Measurements from ENCODE around the gene EDEM1.
"Not testable (repeated sequence)": the region's sequence is repeated elsewhere in the genome, so short reads cannot be mapped to it uniquely, and the experiment has no call there.

EDEM1 gene

GRCh38 chr3:5179036-5179435 lies 8.5 kb upstream of the EDEM1 start:
- not testable (repeated sequence) for DNase-seq (ENCODE audit: low read depth); H3K9ac ChIP-seq (ENCODE audit: low read length); H3K27me3 ChIP-seq (replicated peaks; ENCODE audit: control insufficient read depth, insufficient read depth, low read length); H3K9me3 ChIP-seq (ENCODE audit: control insufficient read depth, low read length); H3K4me1 ChIP-seq (ENCODE audit: control insufficient read depth, insufficient read depth, low read length); H3K4me3 ChIP-seq (ENCODE audit: low read length)
- peaks cover 76% of the 10 kb centered on the region for H3K36me3 ChIP-seq (ENCODE audit: control insufficient read depth, insufficient read depth, low read length, severe bottlenecking)

- Histone ChIP-seq H3K27me3 (replicated peaks; ENCODE audit: control insufficient read depth, insufficient read depth, low read length) (no peaks in the 10 kb centered on the region), H3K9me3 (ENCODE audit: control insufficient read depth, low read length) (no peaks in the 10 kb centered on the region), H3K9ac (ENCODE audit: low read length) (no peak overlapping the region), H3K4me3 (ENCODE audit: low read length) (no peak overlapping the region), H3K4me1 (ENCODE audit: control insufficient read depth, insufficient read depth, low read length) (peaks cover 13% of the 10 kb centered on the region), H3K36me3 (ENCODE audit: control insufficient read depth, insufficient read depth, low read length, severe bottlenecking) (peaks cover 53% of the 10 kb centered on the region)
- no peak for DNase-seq (ENCODE audit: low read depth)
These were observed 5.9 kb upstream of the EDEM1 start for GRCh38 chr3:5181469-5182141.

GRCh38 chr3:5183714-5184113 lies 3.8 kb upstream of the EDEM1 start:
- H3K9me3 ChIP-seq (ENCODE audit: control insufficient read depth, low read length) = not testable (repeated sequence)

GRCh38 chr3:5184499-5184898 lies 3.0 kb upstream of the EDEM1 start:
- H3K4me3 ChIP-seq (ENCODE audit: low read length) = no peak overlapping the region
- H3K27me3 ChIP-seq (replicated peaks; ENCODE audit: control insufficient read depth, insufficient read depth, low read length) = no peaks in the 10 kb centered on the region
- no peaks in the 10 kb centered on the region for H3K9me3 ChIP-seq (ENCODE audit: control insufficient read depth, low read length)
- H3K9ac ChIP-seq (ENCODE audit: low read length) = no peak overlapping the region
- peaks cover 19% of the 10 kb centered on the region for H3K4me1 ChIP-seq (ENCODE audit: control insufficient read depth, insufficient read depth, low read length)
- no peak for DNase-seq (ENCODE audit: low read depth)
- peaks cover 28% of the 10 kb centered on the region for H3K36me3 ChIP-seq (ENCODE audit: control insufficient read depth, insufficient read depth, low read length, severe bottlenecking)

More at GRCh38 chr3:5183714-5184113, 3.8 kb upstream of the EDEM1 start:
- peaks cover 36% of the 10 kb centered on the region for H3K36me3 ChIP-seq (ENCODE audit: control insufficient read depth, insufficient read depth, low read length, severe bottlenecking)
- H3K27me3 ChIP-seq (replicated peaks; ENCODE audit: control insufficient read depth, insufficient read depth, low read length); H3K9ac ChIP-seq (ENCODE audit: low read length); H3K4me3 ChIP-seq (ENCODE audit: low read length); DNase-seq (ENCODE audit: low read depth): not testable (repeated sequence)
- peaks cover 17% of the 10 kb centered on the region for H3K4me1 ChIP-seq (ENCODE audit: control insufficient read depth, insufficient read depth, low read length)

GRCh38 chr3:5185093-5185673 lies 2.3 kb upstream of the EDEM1 start:
- no peak overlapping the region for H3K4me3 ChIP-seq (ENCODE audit: low read length)
- no peaks in the 10 kb centered on the region for H3K9me3 ChIP-seq (ENCODE audit: control insufficient read depth, low read length)
- no peaks in the 10 kb centered on the region for H3K27me3 ChIP-seq (replicated peaks; ENCODE audit: control insufficient read depth, insufficient read depth, low read length)
- no peak for DNase-seq (ENCODE audit: low read depth)
- no peak overlapping the region for H3K9ac ChIP-seq (ENCODE audit: low read length)
- peaks cover 22% of the 10 kb centered on the region for H3K4me1 ChIP-seq (ENCODE audit: control insufficient read depth, insufficient read depth, low read length)
- H3K36me3 ChIP-seq (ENCODE audit: control insufficient read depth, insufficient read depth, low read length, severe bottlenecking) = peaks cover 22% of the 10 kb centered on the region

- Histone ChIP-seq H3K9me3 (ENCODE audit: control insufficient read depth, low read length) (no peaks in the 10 kb centered on the region), H3K4me3 (ENCODE audit: low read length) (peak overlapping the region; percentile 90), H3K4me1 (ENCODE audit: control insufficient read depth, insufficient read depth, low read length) (peaks cover 26% of the 10 kb centered on the region), H3K9ac (ENCODE audit: low read length) (peak overlapping the region; percentile 95), H3K27me3 (replicated peaks; ENCODE audit: control insufficient read depth, insufficient read depth, low read length) (no peaks in the 10 kb centered on the region), H3K36me3 (ENCODE audit: control insufficient read depth, insufficient read depth, low read length, severe bottlenecking) (peaks cover 11% of the 10 kb centered on the region)
- DNase-seq (ENCODE audit: low read depth) = no peak
These were observed 1.2 kb upstream of the EDEM1 start for GRCh38 chr3:5186089-5186857.

- peak; percentile 58 for DNase-seq (ENCODE audit: low read depth)
- no peaks in the 10 kb centered on the region for H3K9me3 ChIP-seq (ENCODE audit: control insufficient read depth, low read length)
- peak overlapping the region; percentile 90 for H3K4me3 ChIP-seq (ENCODE audit: low read length)
These were observed 700 bp upstream of the EDEM1 start for GRCh38 chr3:5186858-5187155.

GRCh38 chr3:5187920-5188418 lies 462 bp downstream of the EDEM1 start:
- peak; percentile 69 for DNase-seq (ENCODE audit: low read depth)
- Histone ChIP-seq H3K9me3 (ENCODE audit: control insufficient read depth, low read length) (no peaks in the 10 kb centered on the region), H3K9ac (ENCODE audit: low read length) (peak overlapping the region; percentile 95), H3K4me3 (ENCODE audit: low read length) (peak overlapping the region; percentile 94), H3K36me3 (ENCODE audit: control insufficient read depth, insufficient read depth, low read length, severe bottlenecking) (no peaks in the 10 kb centered on the region), H3K27me3 (replicated peaks; ENCODE audit: control insufficient read depth, insufficient read depth, low read length) (no peaks in the 10 kb centered on the region), H3K4me1 (ENCODE audit: control insufficient read depth, insufficient read depth, low read length) (peaks cover 21% of the 10 kb centered on the region)

More at GRCh38 chr3:5186858-5187155, 700 bp upstream of the EDEM1 start:
- H3K4me1 ChIP-seq (ENCODE audit: control insufficient read depth, insufficient read depth, low read length) = peaks cover 24% of the 10 kb centered on the region
- peaks cover 5% of the 10 kb centered on the region for H3K36me3 ChIP-seq (ENCODE audit: control insufficient read depth, insufficient read depth, low read length, severe bottlenecking)
- H3K9ac ChIP-seq (ENCODE audit: low read length) = peak overlapping the region; percentile 95
- H3K27me3 ChIP-seq (replicated peaks; ENCODE audit: control insufficient read depth, insufficient read depth, low read length) = no peaks in the 10 kb centered on the region

- peak overlapping the region; percentile 95 for H3K9ac ChIP-seq (ENCODE audit: low read length)
- H3K9me3 ChIP-seq (ENCODE audit: control insufficient read depth, low read length) = no peaks in the 10 kb centered on the region
- peak; percentile 48 for DNase-seq (ENCODE audit: low read depth)
- H3K4me3 ChIP-seq (ENCODE audit: low read length) = peak overlapping the region; percentile 94
- no peaks in the 10 kb centered on the region for H3K36me3 ChIP-seq (ENCODE audit: control insufficient read depth, insufficient read depth, low read length, severe bottlenecking)
- no peaks in the 10 kb centered on the region for H3K27me3 ChIP-seq (replicated peaks; ENCODE audit: control insufficient read depth, insufficient read depth, low read length)
- peaks cover 21% of the 10 kb centered on the region for H3K4me1 ChIP-seq (ENCODE audit: control insufficient read depth, insufficient read depth, low read length)
These were observed 1.1 kb downstream of the EDEM1 start for GRCh38 chr3:5188419-5189221.

- no peaks in the 10 kb centered on the region for H3K9me3 ChIP-seq (ENCODE audit: control insufficient read depth, low read length)
- peak overlapping the region; percentile 43 for H3K4me3 ChIP-seq (ENCODE audit: low read length)
- H3K9ac ChIP-seq (ENCODE audit: low read length) = no peak overlapping the region
- H3K36me3 ChIP-seq (ENCODE audit: control insufficient read depth, insufficient read depth, low read length, severe bottlenecking) = no peaks in the 10 kb centered on the region
- no peak for DNase-seq (ENCODE audit: low read depth)
- peaks cover 31% of the 10 kb centered on the region for H3K4me1 ChIP-seq (ENCODE audit: control insufficient read depth, insufficient read depth, low read length)
- no peaks in the 10 kb centered on the region for H3K27me3 ChIP-seq (replicated peaks; ENCODE audit: control insufficient read depth, insufficient read depth, low read length)
These were observed 2.8 kb downstream of the EDEM1 start for GRCh38 chr3:5190147-5190791.
